GM12878 (cell line): ENCODE results near the gene SFT2D2. TPM values are rescaled to one million over a fixed set of nuclear protein-coding genes. Genes with fewer than 3 reads are reported as not detected.

Experiments used
- ATAC-seq: fragments of 200-7000 bp; cut with Tn5 transposase; 3 replicates; pipeline ENCODE4 v1.9.1; 2020; ENCODE audit warnings: mild to moderate bottlenecking, moderate library complexity
- BruUV-seq: library from RNA; stranded (reverse); fragments of 400-500 nt; replicated peaks from 2 replicates; lab custom pipeline; 2021; lab: Mats Ljungman, UMichigan
- CTCF ChIA-PET: fragments of 300-600 bp; sonication (Branson Sonifier 250); formaldehyde crosslinking; extraction: SDS; loops from one replicate; lab custom pipeline; 2021; ENCODE audit warnings: inconsistent platforms; lab: Yijun Ruan, JAX
- POLR2A ChIA-PET: fragments of 350-600 bp; formaldehyde crosslinking; extraction: SDS; loops from one replicate; lab custom pipeline; 2021; ENCODE audit warnings: inconsistent platforms; lab: Charles Lee
- RAD21 ChIA-PET: fragments of 300-600 bp; sonication (Branson Sonifier 250); formaldehyde crosslinking; loops from one replicate; lab custom pipeline; 2023; ENCODE audit warnings: antibody characterized with exemption; ENCODE audit not compliant: unreplicated experiment; lab: Charles Lee
- SMC1A ChIA-PET: fragments of 300-600 bp; sonication (Branson Sonifier 250); formaldehyde crosslinking; loops from one replicate; lab custom pipeline; 2023; ENCODE audit not compliant: unreplicated experiment, uncharacterized antibody; lab: Charles Lee
- DNase-seq: peaks from one replicate; pipeline ENCODE4 v3.0.0-alpha.2; 2011; ENCODE audit warnings: low read depth, low spot score
- FAIRE-seq: peaks from 3 replicates; lab custom pipeline; 2011; peaks lifted over from hg19 to GRCh38; lab: Jason Lieb, UNC
- H2AFZ ChIP-seq: 2 replicates; pipeline ENCODE4 v1.6.0; 2011; ENCODE audit warnings: low read depth, low read length, control low read depth; ENCODE audit not compliant: control insufficient read depth
- H3K27ac ChIP-seq: 2 replicates; pipeline ENCODE4 v1.5.1; 2011; ENCODE audit warnings: control low read depth; ENCODE audit not compliant: control insufficient read depth, insufficient read depth
- H3K27me3 ChIP-seq, 2 experiments: replicated peaks in 1 of 2; 2 replicates each; pipeline versions ENCODE4 v1.6.0 to v1.6.1; 2011; ENCODE audit warnings: low read length in 1 of 2; ENCODE audit not compliant: control insufficient read depth in 2 of 2, insufficient read depth in 2 of 2
- H3K36me3 ChIP-seq, 2 experiments: 2 replicates each; pipeline ENCODE4 v1.5.1; 2011; ENCODE audit warnings: low read length in 1 of 2; ENCODE audit not compliant: control insufficient read depth in 2 of 2, insufficient read depth in 2 of 2
- H3K4me1 ChIP-seq: 2 replicates; pipeline ENCODE4 v1.6.1; 2011; ENCODE audit warnings: mild to moderate bottlenecking, low read length, moderate library complexity, mixed read lengths; ENCODE audit not compliant: control insufficient read depth, insufficient read depth
- H3K4me2 ChIP-seq: 2 replicates; pipeline ENCODE4 v1.6.0; 2011; ENCODE audit warnings: control low read depth; ENCODE audit not compliant: control insufficient read depth, insufficient read depth
- H3K4me3 ChIP-seq: fragments of 200-600 bp; sonication (generic); 2 replicates; pipeline ENCODE4 v1.5.1; 2016
- H3K79me2 ChIP-seq: 2 replicates; pipeline ENCODE4 v1.6.0; 2011; ENCODE audit warnings: low read length; ENCODE audit not compliant: control insufficient read depth, insufficient read depth
- H3K9ac ChIP-seq: 2 replicates; pipeline ENCODE4 v1.8.0; 2011; ENCODE audit warnings: low read length, control low read depth, mixed read lengths; ENCODE audit not compliant: control insufficient read depth, insufficient read depth
- H3K9me3 ChIP-seq: replicated peaks from 3 replicates; pipeline ENCODE4 v1.5.1; 2011; ENCODE audit warnings: mild to moderate bottlenecking, low read length; ENCODE audit not compliant: control insufficient read depth, insufficient read depth
- H4K20me1 ChIP-seq: 2 replicates; pipeline ENCODE4 v1.6.0; 2011; ENCODE audit not compliant: control insufficient read depth, insufficient read depth
- ASH2L ChIP-seq: fragments of 300-600, 200-600 bp; sonication (generic); IDR thresholded peaks from 2 replicates; pipeline ENCODE4 v1.6.1; 2017; ENCODE audit warnings: low read depth, mild to moderate bottlenecking, borderline replicate concordance
- HSF1 ChIP-seq: fragments of 150-350 bp; IDR thresholded peaks from 2 replicates; pipeline ENCODE4 v1.6.1; 2014; ENCODE audit warnings: mild to moderate bottlenecking, low read depth, low read length
- JUND ChIP-seq: IDR thresholded peaks from 2 replicates; pipeline ENCODE4 v1.6.1; 2012; ENCODE audit warnings: low read depth, mild to moderate bottlenecking, low read length, improper control_type of control experiment, moderate library complexity
- MYB ChIP-seq: fragments of 150-350 bp; IDR thresholded peaks from 2 replicates; pipeline ENCODE4 v1.6.1; 2014; ENCODE audit warnings: mild to moderate bottlenecking, low read depth, low read length, borderline replicate concordance
- MYC ChIP-seq: IDR thresholded peaks from 2 replicates; pipeline ENCODE4 v1.6.1; 2011; ENCODE audit warnings: mild to moderate bottlenecking, low read length, moderate library complexity, inconsistent platforms; ENCODE audit not compliant: insufficient read depth, insufficient replicate concordance, insufficient read length, severe bottlenecking
- RCOR1 ChIP-seq: conservative IDR thresholded peaks from 2 replicates; pipeline ENCODE4 v1.6.1; 2012; ENCODE audit warnings: low read depth, low read length, improper control_type of control experiment
- REST ChIP-seq: IDR thresholded peaks from 2 replicates; pipeline ENCODE4 v1.6.1; 2012; ENCODE audit warnings: mild to moderate bottlenecking, low read depth, low read length
- SMC3 ChIP-seq: IDR thresholded peaks from 2 replicates; pipeline ENCODE4 v1.6.1; 2011; ENCODE audit warnings: low read length, improper control_type of control experiment, borderline replicate concordance
- TCF12 ChIP-seq: IDR thresholded peaks from 2 replicates; pipeline ENCODE4 v1.6.1; 2011; ENCODE audit warnings: low read depth, mild to moderate bottlenecking, low read length
- TCF3 ChIP-seq: IDR thresholded peaks from 2 replicates; pipeline ENCODE4 v1.6.1; 2012; ENCODE audit warnings: low read depth, mild to moderate bottlenecking, low read length, borderline replicate concordance; ENCODE audit not compliant: insufficient read depth
- ZNF274 ChIP-seq: IDR thresholded peaks from one replicate; pipeline ENCODE4 v1.8.0; 2011; ENCODE audit not compliant: insufficient read length, insufficient read depth
- ZNF622 ChIP-seq: fragments of 450-650 bp; IDR thresholded peaks from 2 replicates; pipeline ENCODE4 v1.6.1; 2017; ENCODE audit warnings: mild to moderate bottlenecking, inconsistent platforms
- WGBS: methylation state at CpG from one replicate; pipeline ENCODE4 v1.1.6; 2016; ENCODE audit warnings: low lambda C conversion rate; ENCODE audit not compliant: insufficient replicate concordance, insufficient coverage; ENCODE audit errors: missing lambda C conversion rate; 5-methylcytosine and 5-hydroxymethylcytosine counted together
- in situ Hi-C: fragments of 300-500 bp; cut with MboI; formaldehyde crosslinking; loops from 9 replicates; pipeline ENCODE4 v1.14.3; 2018; ENCODE audit warnings: mixed read lengths
- intact Hi-C: fragments of 100-400 bp; cut with micrococcal nuclease; formaldehyde crosslinking; loops from one replicate; pipeline ENCODE4 v1.14.2; 2022; ENCODE audit not compliant: unreplicated experiment
- polyA plus RNA-seq, 11 experiments: library from polyadenylated mRNA; depleted of rRNA in 4 of 11; unstranded in 6 of 11; stranded (reverse) in 5 of 11; fragments of >200 nt; fragmentation: Nextera tagmentation in 4 of 11; fragmentation: Illumina TruSeq in 1 of 11; extraction: Ambion mirVana in 4 of 11; extraction: Trizol in 1 of 11; gene quantifications; 1 replicate in 1 of 11; 2 replicates in 10 of 11; pipeline versions ENCODE4 v1.2.1 to v1.2.3, GENCODE V29; 2011 to 2016; ENCODE audit warnings: inconsistent platforms in 2 of 11, missing spikeins in 2 of 11, low read depth in 1 of 11
- total RNA-seq, 4 experiments: library from RNA; depleted of rRNA in 3 of 4; stranded (reverse); fragments of >200 nt in 3 of 4; fragmentation: Illumina TruSeq in 1 of 4; extraction: Trizol in 1 of 4; gene quantifications; 2 replicates each; pipeline versions ENCODE4 v1.2.1 to v1.2.3, GENCODE V29; 2013 to 2021

Gene SFT2D2
- total and polyA plus RNA-seq, 10 of the 15 experiments (the other 5 are each of a cell fraction or from before 2014, with no cell fraction given), result 5.6 to 49.6 (median 24.9) TPM

- no peak for TF ChIP-seq REST
- no peak for TF ChIP-seq HSF1
- no peak for TF ChIP-seq ZNF274
Observed at GRCh38 chr1:168199056-168199455, 26.7 kb upstream of the SFT2D2 start (continued).

GRCh38 chr1:168202941-168203654 lies 22.7 kb upstream of the SFT2D2 start:
- Histone ChIP-seq H3K4me3 (no peak overlapping the region), H3K27me3 (no peaks in the 10 kb centered on the region), H3K4me2 (no peak overlapping the region), H3K4me1 (no peaks in the 10 kb centered on the region), H3K79me2 (no peaks in the 10 kb centered on the region), H3K9me3 (no peaks in the 10 kb centered on the region)
- CTCF ChIA-PET, result no interaction called here
- in situ Hi-C loops, result no loop called here
- no peak for DNase-seq
- POLR2A ChIA-PET, result no interaction called here
- no peak for TF ChIP-seq ZNF622
- no peak for TF ChIP-seq TCF12
- TF ChIP-seq JUND, result no peak
- no peak for TF ChIP-seq TCF3
- no peak for TF ChIP-seq MYC
- TF ChIP-seq ASH2L, result no peak
- no peak for TF ChIP-seq SMC3
- no peak for TF ChIP-seq MYB
- TF ChIP-seq RCOR1, result no peak
- TF ChIP-seq, all 136 proteins: peak for 0
- no peaks in the 10 kb centered on the region for H4K20me1 ChIP-seq
- H3K36me3 ChIP-seq, result peaks cover 0 to 4% of the 10 kb centered on the region in 2 experiments; a peak in 2 of 4 replicates
- WGBS, result 88% methylated on average over 1 of the region's 1 CpG
- ChIA-PET RAD21 (no interaction called here), SMC1A (interaction anchor here (1.1 to 1.6 kb wide), 3 partner anchors 15 to 32 kb away, joined by 3 to 4 read pairs (median 4); no protein-coding TSS in a partner anchor)
- ATAC-seq (no peak), FAIRE-seq (no peak)
- H3K27ac ChIP-seq, result no peak overlapping the region
- no peak overlapping the region for H2AFZ ChIP-seq
- intact Hi-C loops, result no loop called here
- no TSS peak for BruUV-seq
- H3K9ac ChIP-seq, result no peak overlapping the region
